GM18868 (cell line): ENCODE data around the gene C11orf52.

ENCODE experiments used
- ATAC-seq: cut with Tn5 transposase; IDR thresholded peaks from one replicate; pipeline ENCODE4 v1.9.1; 2021; ENCODE audit warnings: mild to moderate bottlenecking, moderate library complexity; ENCODE audit not compliant: unreplicated experiment

Gene C11orf52

GRCh38 chr11:111974446-111974845 lies 55.7 kb downstream of the C11orf52 start:
- ATAC-seq, result no peak

DNA sequence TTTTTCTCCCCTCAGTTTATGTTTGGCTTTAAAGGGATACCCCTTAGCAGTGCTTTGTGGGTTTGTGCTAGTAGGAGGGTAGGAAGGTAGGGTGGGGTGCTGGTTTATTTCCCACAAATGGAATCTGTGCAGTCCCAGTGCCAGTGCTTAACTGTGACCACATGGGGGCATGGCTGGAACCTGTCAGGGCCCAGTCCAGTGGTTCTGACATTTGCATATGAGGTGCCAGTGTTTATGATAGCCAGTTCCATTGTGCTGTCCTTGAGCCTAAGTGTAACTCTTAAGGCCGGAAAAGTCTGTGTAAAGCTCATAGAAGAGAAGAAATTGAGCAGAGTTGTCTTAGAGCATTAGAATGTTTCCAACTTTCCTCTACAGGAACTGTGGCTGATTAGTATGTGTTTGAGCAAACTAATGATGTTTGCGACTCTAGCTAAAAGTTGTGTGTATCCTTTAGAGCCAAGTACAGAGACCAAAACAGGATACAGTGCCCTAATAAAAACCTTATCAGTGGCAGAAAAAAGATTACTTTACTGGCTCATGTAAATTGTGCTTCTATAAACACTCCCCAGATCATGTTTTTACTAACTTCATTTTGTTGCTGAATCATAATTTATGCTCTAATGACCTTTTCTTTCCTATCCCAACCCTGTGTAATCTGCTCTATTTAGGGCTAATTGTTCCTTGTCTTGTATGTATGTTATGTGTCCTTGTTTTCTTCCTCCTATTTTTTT lies 56.5 kb downstream of the C11orf52 start:
- ATAC-seq, result no peak

DNA sequence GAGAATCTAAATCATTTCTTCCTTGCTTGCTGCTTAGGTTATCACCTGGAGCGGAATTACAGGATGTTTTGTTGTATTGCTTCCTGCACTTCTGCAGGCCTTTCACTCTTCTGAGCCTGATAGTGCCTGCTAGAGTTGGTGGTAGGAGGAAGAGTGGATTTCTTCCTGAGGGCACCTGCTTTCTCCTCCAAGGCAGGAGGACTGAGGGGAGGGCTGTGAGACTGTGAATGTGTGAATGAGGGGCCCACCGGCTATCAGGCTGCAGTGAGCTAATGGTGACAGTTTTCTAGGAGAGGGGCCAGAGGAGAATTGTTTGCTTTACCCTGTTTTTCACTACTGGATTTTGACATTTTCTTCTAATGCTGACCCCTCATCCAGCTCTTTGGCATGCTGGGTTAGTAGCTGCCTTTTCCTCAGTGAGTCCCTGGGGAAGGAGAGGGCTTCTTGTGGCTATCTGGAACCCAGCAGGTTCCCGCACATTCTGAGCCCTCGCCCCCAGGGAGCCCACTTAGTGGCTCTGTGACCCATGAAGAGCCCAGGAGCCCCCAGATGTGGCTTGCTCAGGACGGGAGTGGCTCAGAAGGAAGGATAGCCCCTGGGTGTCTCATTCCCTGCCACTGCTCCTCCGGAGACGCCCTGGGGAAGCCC lies 57.5 kb downstream of the C11orf52 start:
- no peak for ATAC-seq
